Measurements from ENCODE around the gene LCN10. TPM values are rescaled to one million over a fixed set of nuclear protein-coding genes. Genes with fewer than 3 reads are reported as not detected.

The LCN10 gene
- total and polyA plus RNA-seq, 9 of the 15 experiments (the other 6 are each of a cell fraction or from before 2014, with no cell fraction given) = 0.10 to 0.21 (median 0.14) TPM; not detected in 6

DNA sequence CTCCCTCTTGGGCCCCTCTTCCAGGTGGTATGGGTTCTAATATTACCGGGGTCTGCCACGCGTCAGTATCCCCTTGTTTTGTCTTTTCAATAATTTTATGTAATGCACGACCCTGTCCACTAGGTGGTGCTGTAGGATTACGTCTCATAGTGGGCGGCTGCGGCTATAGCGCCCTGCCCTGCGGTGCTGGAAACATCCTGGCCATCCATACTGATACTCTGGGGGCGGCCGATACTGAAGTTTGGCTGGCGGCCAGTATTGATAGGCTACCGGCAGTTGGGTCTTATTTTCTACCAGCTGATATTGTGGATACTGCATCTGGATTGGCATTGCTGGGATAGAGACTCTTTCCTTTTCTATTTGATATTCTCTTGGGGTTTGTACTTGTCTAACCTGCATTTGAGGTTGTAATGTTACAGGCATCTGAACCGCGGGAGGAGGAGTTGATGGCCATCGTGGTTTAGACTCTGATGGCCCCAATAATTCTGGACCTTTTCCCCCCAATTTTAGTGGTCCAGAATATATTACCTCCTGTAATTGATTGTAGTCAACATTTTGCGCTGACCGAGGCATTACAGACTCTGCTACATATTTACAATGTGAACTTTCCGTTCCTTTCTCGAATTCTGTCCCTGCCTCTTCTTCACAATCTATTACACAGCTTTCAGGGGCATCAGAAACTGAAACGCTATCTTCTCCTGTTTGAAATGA is 45.1 kb upstream of the LCN10 start (continued):
- TF ChIP-seq E2F4 (CRISPR knock-in tag; IDR thresholded peaks at IDR 0.05; ENCODE audit: low read depth) (no peak), SIX5 (IDR thresholded peaks at IDR 0.05; ENCODE audit: borderline replicate concordance in 1 of 2, insufficient read depth in 1 of 2, low read depth in 1 of 2, low read length in 2 of 2) (no peak), ZNF75A (CRISPR knock-in tag; IDR thresholded peaks at IDR 0.05) (no peak), MAFG (tag; conservative IDR thresholded peaks at IDR 0.05) (no peak), JUNB (CRISPR knock-in tag; conservative IDR thresholded peaks at IDR 0.05) (no peak), CHD7 (IDR thresholded peaks at IDR 0.05; ENCODE audit: low read depth, low read length) (no peak), CREB1 (IDR thresholded peaks at IDR 0.05) (no peak), CREB1 (CRISPR knock-in tag; IDR thresholded peaks at IDR 0.05) (no peak), BRD9 (IDR thresholded peaks at IDR 0.05; ENCODE audit: low read depth, partially characterized antibody) (peak; percentile 74), YY1 (IDR thresholded peaks at IDR 0.05; ENCODE audit: borderline replicate concordance in 1 of 3, control insufficient read depth in 1 of 3, extremely low read depth in 1 of 3, insufficient read depth in 3 of 3, insufficient read length in 1 of 3, insufficient replicate concordance in 2 of 3, low read depth in 1 of 3, low read length in 2 of 3) (peak in 1 of 3 experiments; percentile 22), NR1H2 (CRISPR knock-in tag; IDR thresholded peaks at IDR 0.05) (no peak), STAG1 (CRISPR knock-in tag; IDR thresholded peaks at IDR 0.05; ENCODE audit: borderline replicate concordance) (peak; percentile 71)
- TF ChIP-seq, protein P1, sequence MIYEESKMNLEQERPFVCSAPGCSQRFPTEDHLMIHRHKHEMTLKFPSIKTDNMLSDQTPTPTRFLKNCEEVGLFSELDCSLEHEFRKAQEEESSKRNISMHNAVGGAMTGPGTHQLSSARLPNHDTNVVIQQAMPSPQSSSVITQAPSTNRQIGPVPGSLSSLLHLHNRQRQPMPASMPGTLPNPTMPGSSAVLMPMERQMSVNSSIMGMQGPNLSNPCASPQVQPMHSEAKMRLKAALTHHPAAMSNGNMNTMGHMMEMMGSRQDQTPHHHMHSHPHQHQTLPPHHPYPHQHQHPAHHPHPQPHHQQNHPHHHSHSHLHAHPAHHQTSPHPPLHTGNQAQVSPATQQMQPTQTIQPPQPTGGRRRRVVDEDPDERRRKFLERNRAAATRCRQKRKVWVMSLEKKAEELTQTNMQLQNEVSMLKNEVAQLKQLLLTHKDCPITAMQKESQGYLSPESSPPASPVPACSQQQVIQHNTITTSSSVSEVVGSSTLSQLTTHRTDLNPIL (CRISPR knock-in tag; IDR thresholded peaks at IDR 0.05) = no peak
